H9 (cell line): ENCODE measurements around the gene ATP8A2. TPM values are rescaled to one million over a fixed set of nuclear protein-coding genes. Genes with fewer than 3 reads are reported as not detected.

Source experiments
- DNase-seq: peaks from one replicate; pipeline ENCODE4 v3.0.0-alpha.2; 2017
- H2AFZ ChIP-seq: one replicate; pipeline ENCODE4 v1.6.1; 2013; ENCODE audit warnings: mild to moderate bottlenecking, low read length, control low read depth, moderate library complexity
- H2AK5ac ChIP-seq: 2 replicates; pipeline ENCODE4 v1.6.1; 2013; ENCODE audit warnings: low read length, control low read depth, mixed read lengths; ENCODE audit not compliant: insufficient read length
- H2BK120ac ChIP-seq: one replicate; pipeline ENCODE4 v1.6.1; 2013; ENCODE audit warnings: low read depth, mild to moderate bottlenecking, low read length, control low read depth, inconsistent platforms; ENCODE audit not compliant: poor library complexity, severe bottlenecking
- H2BK12ac ChIP-seq: 2 replicates; pipeline ENCODE4 v1.6.1; 2013; ENCODE audit warnings: low read length, control low read depth, mixed read lengths, low read depth; ENCODE audit not compliant: insufficient read length
- H2BK15ac ChIP-seq: 2 replicates; pipeline ENCODE4 v1.6.1; 2013; ENCODE audit warnings: low read depth, low read length, control low read depth
- H2BK20ac ChIP-seq: one replicate; pipeline ENCODE4 v1.6.1; 2013; ENCODE audit warnings: low read depth, mild to moderate bottlenecking, low read length, control low read depth, inconsistent platforms; ENCODE audit not compliant: poor library complexity, severe bottlenecking
- H2BK5ac ChIP-seq: 2 replicates; pipeline ENCODE4 v1.6.1; 2013; ENCODE audit warnings: low read length, control low read depth, mixed read lengths; ENCODE audit not compliant: insufficient read length
- H3K14ac ChIP-seq: 2 replicates; pipeline ENCODE4 v1.6.1; 2013; ENCODE audit warnings: low read length, control low read depth; ENCODE audit not compliant: insufficient read depth
- H3K18ac ChIP-seq: 2 replicates; pipeline ENCODE4 v1.6.1; 2013; ENCODE audit warnings: low read depth, mild to moderate bottlenecking, mixed read lengths, low read length, control low read depth; ENCODE audit not compliant: insufficient read length
- H3K23ac ChIP-seq: 2 replicates; pipeline ENCODE4 v1.6.1; 2013; ENCODE audit warnings: low read length, control low read depth, mixed read lengths, low read depth; ENCODE audit not compliant: insufficient read length
- H3K23me2 ChIP-seq: 2 replicates; pipeline ENCODE4 v1.6.1; 2013; ENCODE audit warnings: low read depth, mild to moderate bottlenecking, mixed read lengths, low read length, control low read depth; ENCODE audit not compliant: insufficient read length, poor library complexity, severe bottlenecking
- H3K27ac ChIP-seq: 2 replicates; pipeline ENCODE4 v1.5.1; 2013; ENCODE audit warnings: low read length, control low read depth, mixed read lengths, low read depth; ENCODE audit not compliant: insufficient read length
- H3K27me3 ChIP-seq: 2 replicates; pipeline ENCODE4 v1.6.1; 2013; ENCODE audit warnings: low read length, control low read depth, inconsistent platforms; ENCODE audit not compliant: insufficient read depth
- H3K4ac ChIP-seq: 2 replicates; pipeline ENCODE4 v1.6.1; 2013; ENCODE audit warnings: low read depth, mild to moderate bottlenecking, control low read depth, inconsistent platforms, low read length, moderate library complexity
- H3K4me1 ChIP-seq: 2 replicates; pipeline ENCODE4 v1.6.1; 2013; ENCODE audit warnings: low read length, control low read depth, inconsistent platforms; ENCODE audit not compliant: insufficient read depth
- H3K4me2 ChIP-seq: 2 replicates; pipeline ENCODE4 v1.6.1; 2013; ENCODE audit warnings: low read length, control low read depth, mixed read lengths; ENCODE audit not compliant: insufficient read length, insufficient read depth
- H3K56ac ChIP-seq: 2 replicates; pipeline ENCODE4 v1.6.1; 2013; ENCODE audit warnings: low read depth, mild to moderate bottlenecking, mixed read lengths, low read length, control low read depth; ENCODE audit not compliant: insufficient read length
- H3K79me1 ChIP-seq: 2 replicates; pipeline ENCODE4 v1.6.1; 2013; ENCODE audit warnings: low read depth, mild to moderate bottlenecking, moderate library complexity, low read length, control low read depth, inconsistent platforms; ENCODE audit not compliant: insufficient read depth, poor library complexity, severe bottlenecking
- H3K79me2 ChIP-seq: 2 replicates; pipeline ENCODE4 v1.6.1; 2013; ENCODE audit warnings: low read length, control low read depth, inconsistent platforms; ENCODE audit not compliant: insufficient read depth
- H3K9ac ChIP-seq: 2 replicates; pipeline ENCODE4 v1.6.1; 2013; ENCODE audit warnings: low read length, control low read depth, mixed read lengths; ENCODE audit not compliant: insufficient read length; ENCODE audit errors: extremely low read depth
- H3K9me3 ChIP-seq: one replicate; pipeline ENCODE4 v1.6.1; 2013; ENCODE audit warnings: low read depth, low read length, inconsistent platforms; ENCODE audit not compliant: control insufficient read depth
- H3T11ph ChIP-seq: one replicate; pipeline ENCODE4 v1.6.1; 2013; ENCODE audit warnings: mild to moderate bottlenecking, low read length, control low read depth, inconsistent platforms
- H4K20me1 ChIP-seq: one replicate; pipeline ENCODE4 v1.6.1; 2013; ENCODE audit not compliant: control insufficient read depth, insufficient read length, insufficient read depth
- H4K5ac ChIP-seq: 2 replicates; pipeline ENCODE4 v1.6.1; 2013; ENCODE audit warnings: low read depth, mild to moderate bottlenecking, mixed read lengths, low read length, control low read depth; ENCODE audit not compliant: insufficient read length
- H4K8ac ChIP-seq: replicated peaks from 2 replicates; pipeline ENCODE4 v1.6.1; 2013; ENCODE audit warnings: low read length, control low read depth, mixed read lengths, low read depth; ENCODE audit not compliant: insufficient read length
- H4K91ac ChIP-seq: 2 replicates; pipeline ENCODE4 v1.6.1; 2013; ENCODE audit warnings: low read depth, mild to moderate bottlenecking, moderate library complexity, mixed read lengths, low read length, control low read depth; ENCODE audit not compliant: insufficient read length
- H3K27ac Mint-ChIP-seq, 3 experiments: 2 replicates in 2 of 3; 3 replicates in 1 of 3; pipeline ENCODE4 v1.8.0; 2020 to 2021; ENCODE audit warnings: mixed read lengths in 3 of 3, mild to moderate bottlenecking in 1 of 3, moderate library complexity in 1 of 3
- H3K27me3 Mint-ChIP-seq: 2 replicates; pipeline ENCODE4 v1.8.0; 2021; ENCODE audit warnings: low read depth, mild to moderate bottlenecking, moderate library complexity, mixed read lengths
- H3K36me3 Mint-ChIP-seq, 3 experiments: 2 replicates in 2 of 3; 3 replicates in 1 of 3; pipeline ENCODE4 v1.8.0; 2020 to 2021; ENCODE audit warnings: low read depth in 3 of 3, mixed read lengths in 3 of 3; ENCODE audit not compliant: insufficient read depth in 1 of 3
- H3K4me1 Mint-ChIP-seq, 2 experiments: 2 replicates each; pipeline ENCODE4 v1.8.0; 2020; ENCODE audit warnings: mixed read lengths in 2 of 2
- H3K4me3 Mint-ChIP-seq, 2 experiments: 2 replicates in 1 of 2; 3 replicates in 1 of 2; pipeline ENCODE4 v1.8.0; 2020 to 2021; ENCODE audit warnings: mild to moderate bottlenecking in 2 of 2, mixed read lengths in 2 of 2, moderate library complexity in 1 of 2
- H3K9me3 Mint-ChIP-seq, 2 experiments: 2 replicates in 1 of 2; 3 replicates in 1 of 2; pipeline ENCODE4 v1.8.0; 2020; ENCODE audit warnings: mild to moderate bottlenecking in 2 of 2, mixed read lengths in 2 of 2, moderate library complexity in 1 of 2
- CTCF ChIP-seq: fragments of 200-600 bp; sonication (generic); conservative IDR thresholded peaks from 3 replicates; pipeline ENCODE4 v1.8.0; 2021; ENCODE audit warnings: antibody characterized with exemption, mild to moderate bottlenecking
- WGBS: extraction: QIAGEN DNeasy Blood & Tissue Kit; methylation state at CpG from one replicate; pipeline ENCODE4 v1.1.7; 2013; ENCODE audit warnings: missing lambda C conversion rate, low lambda C conversion rate, mixed read lengths; ENCODE audit not compliant: insufficient read length; ENCODE audit errors: extremely low coverage; 5-methylcytosine and 5-hydroxymethylcytosine counted together
- total RNA-seq: library from RNA; stranded (reverse); gene quantifications from 2 replicates; pipeline ENCODE4 v1.2.1, GENCODE V29; 2021

The ATP8A2 gene
- total RNA-seq, 1 experiment from 2014 or later, result 18.2 TPM

- DNase-seq, result no peak
- H3K27ac Mint-ChIP-seq, result no peak overlapping the region
- H3K4me1 Mint-ChIP-seq, result peaks cover 19 to 28% of the 10 kb centered on the region in 2 experiments
- Histone ChIP-seq H3K9ac (no peak overlapping the region), H3K56ac (no peak overlapping the region), H3K27ac (no peak overlapping the region), H3K9me3 (no peaks in the 10 kb centered on the region), H2AFZ (no peak overlapping the region), H3K4me1 (peaks cover 11% of the 10 kb centered on the region; the same call in 1 of the 2 replicates), H4K8ac (no peak overlapping the region), H3K79me2 (no peaks in the 10 kb centered on the region), H3K18ac (no peak overlapping the region), H3K14ac (no peak overlapping the region), H3K27me3 (no peaks in the 10 kb centered on the region), H2BK120ac (no peak overlapping the region), H3K79me1 (no peaks in the 10 kb centered on the region), H2AK5ac (no peak overlapping the region), H2BK12ac (no peak overlapping the region), H2BK15ac (no peak overlapping the region), H4K91ac (no peak overlapping the region), H4K5ac (no peak overlapping the region), H3T11ph (no peak overlapping the region), H3K23ac (no peak overlapping the region), H3K4ac (no peak overlapping the region), H4K20me1 (no peaks in the 10 kb centered on the region), H2BK20ac (no peak overlapping the region), H3K23me2 (no peaks in the 10 kb centered on the region), H2BK5ac (no peak overlapping the region), H3K4me2 (no peak overlapping the region)
- WGBS, result no CpG with 5 or more reads among the region's 2 CpGs
- no peak for TF ChIP-seq CTCF
- H3K36me3 Mint-ChIP-seq, result peaks cover 6 to 10% (median 7%) of the 10 kb centered on the region in 3 experiments; a peak in 5 of 7 replicates
- no peaks in the 10 kb centered on the region for H3K27me3 Mint-ChIP-seq
- no peak overlapping the region for H3K4me3 Mint-ChIP-seq
- H3K9me3 Mint-ChIP-seq, result peaks cover 14 to 15% of the 10 kb centered on the region in 2 experiments
Measured at GRCh38 chr13:25422153-25422552, 50.4 kb downstream of the ATP8A2 start.
